Measurements from ENCODE around the gene RHEBL1. TPM values are rescaled to one million over a fixed set of nuclear protein-coding genes. Genes with fewer than 3 reads are reported as not detected.

Gene RHEBL1
- total and polyA plus RNA-seq, 2 of the 4 experiments (the other 2 are of a cell fraction) = 0.62 to 0.72 TPM

GRCh38 chr12:49098035-49098451, 28.3 kb upstream of the RHEBL1 start:
- ATAC-seq (ENCODE audit: low read depth) = peak; percentile 73
- H3K4me1 ChIP-seq (ENCODE audit: control insufficient read depth, insufficient read depth, low read length) = peaks cover 2% of the 10 kb centered on the region; the same call in 1 of the 2 replicates
- dilution Hi-C loops (cut with HindIII; ENCODE audit: low sequenced_read_pairs, unreplicated experiment) = no loop called here

More at GRCh38 chr12:49098035-49098451, 28.3 kb upstream of the RHEBL1 start:
- DNase-seq = peak; percentile 30
- Histone ChIP-seq H3K79me1 (ENCODE audit: low read depth in 1 of 2, low read length in 2 of 2) (peaks cover 6 to 8% of the 10 kb centered on the region in 2 experiments; a peak in 3 of 4 replicates), H3K4ac (ENCODE audit: low read depth, low read length) (no peak overlapping the region), H2AK5ac (ENCODE audit: low read depth, low read length) (no peak overlapping the region), H4K91ac (ENCODE audit: insufficient read depth, low read depth, low read length) (no peak overlapping the region), H3K14ac (replicated peaks; ENCODE audit: low read depth, low read length) (no peak overlapping the region), H2AFZ (replicated peaks; ENCODE audit: low read length, poor library complexity) (peak overlapping the region; percentile 36), H3K27ac (ENCODE audit: insufficient read depth, low read length) (no peak overlapping the region), H3K4me3 (ENCODE audit: insufficient read depth, low read depth, low read length) (no peak overlapping the region), H4K8ac (ENCODE audit: low read depth in 2 of 2, low read length in 2 of 2) (no peak overlapping the region), H3K23ac (ENCODE audit: low read depth, low read length) (no peak overlapping the region), H3K36me3 (ENCODE audit: control insufficient read depth, insufficient read depth, low read length) (peaks cover 50% of the 10 kb centered on the region), H3K18ac (ENCODE audit: low read depth, low read length) (no peak overlapping the region), H3K27me3 (ENCODE audit: control insufficient read depth, insufficient read depth, low read length) (peaks cover 14% of the 10 kb centered on the region; the same call in 1 of the 2 replicates), H3K4me2 (ENCODE audit: low read depth, low read length) (no peak overlapping the region), H4K20me1 (ENCODE audit: insufficient read depth, low read length) (peaks cover 13% of the 10 kb centered on the region), H3K9me1 (ENCODE audit: insufficient read depth, low read length) (no peaks in the 10 kb centered on the region), H2BK120ac (ENCODE audit: low read depth, low read length) (no peak overlapping the region), H3K9me3 (ENCODE audit: control insufficient read depth, insufficient read depth, low read length) (no peaks in the 10 kb centered on the region), H4K5ac (ENCODE audit: low read depth, low read length) (no peak overlapping the region), H2BK20ac (ENCODE audit: low read depth, low read length) (no peak overlapping the region), H2AK9ac (replicated peaks; ENCODE audit: low read depth, low read length, poor library complexity) (peak overlapping the region; percentile 84), H2BK15ac (ENCODE audit: low read depth, low read length) (no peak overlapping the region), H3K56ac (ENCODE audit: extremely low read depth, insufficient read depth, low read length) (no peak overlapping the region), H2BK5ac (ENCODE audit: low read depth, low read length, poor library complexity, severe bottlenecking) (no peak overlapping the region), H3K9ac (ENCODE audit: low read depth, low read length) (no peak overlapping the region)
- ChIA-PET CTCF (interaction anchor here (0.6 to 0.7 kb wide), 2 partner anchors 10 to 18 kb away, joined by 3 read pairs; no protein-coding TSS in a partner anchor), POLR2A (ENCODE audit: unreplicated experiment) (interaction anchor here (1.1 kb wide), 1 partner anchor 12 kb away, joined by 4 read pairs; the partner anchor contains the start of gene LMBR1L)
- 31% methylated on average over 2 of the region's 4 CpGs; no CpG with 5 or more reads in 1 of the 2 experiments for WGBS, 2 experiments (ENCODE audit: extremely low coverage in 2 of 2, insufficient read length in 1 of 2)
- no TSS peak for BruUV-seq (replicated peaks)
- intact Hi-C loops (cut with micrococcal nuclease) (no loop called here), in situ Hi-C loops (cut with MboI; ENCODE audit: low sequenced_read_pairs) (no loop called here)
- TF ChIP-seq RAD21 (IDR thresholded peaks at IDR 0.05; ENCODE audit: low read length) (peak; percentile 56), MAZ (IDR thresholded peaks at IDR 0.05; ENCODE audit: borderline replicate concordance, low read depth, low read length) (no peak), ELK1 (IDR thresholded peaks at IDR 0.05; ENCODE audit: borderline replicate concordance, low read depth, low read length) (no peak), SMC3 (IDR thresholded peaks at IDR 0.05; ENCODE audit: low read depth, low read length) (peak; percentile 61), CTCF (conservative IDR thresholded peaks at IDR 0.05; ENCODE audit: low read depth, low read length) (peak; percentile 69)

Data from IMR-90 (cell line).